Stimulated activated memory B cell treated with anti-CD40 and anti-IgM and Interleukin-4, amounts not matched to agents 10 μg/mL and 1 μg/mL and 100 μg/mL, for 72 hours (primary cell): ENCODE measurements around the gene CDH4.

Experiments
- ATAC-seq: fragments of 150-1000 bp; cut with Tn5 transposase; 2 replicates; pipeline ENCODE4 v1.10.0; 2021
- H3K27ac Mint-ChIP-seq: one replicate; pipeline ENCODE4 v1.8.0; 2022; ENCODE audit warnings: mild to moderate bottlenecking, mixed read lengths
- H3K27me3 Mint-ChIP-seq: one replicate; pipeline ENCODE4 v1.8.0; 2022; ENCODE audit warnings: mixed read lengths
- H3K36me3 Mint-ChIP-seq: one replicate; pipeline ENCODE4 v1.8.0; 2022; ENCODE audit warnings: mixed read lengths
- H3K4me1 Mint-ChIP-seq: one replicate; pipeline ENCODE4 v1.8.0; 2022; ENCODE audit warnings: mixed read lengths
- H3K4me3 Mint-ChIP-seq: one replicate; pipeline ENCODE4 v1.8.0; 2022; ENCODE audit warnings: mild to moderate bottlenecking, moderate library complexity, mixed read lengths
- H3K9me3 Mint-ChIP-seq: one replicate; pipeline ENCODE4 v1.8.0; 2022; ENCODE audit warnings: mixed read lengths

The CDH4 gene

DNA sequence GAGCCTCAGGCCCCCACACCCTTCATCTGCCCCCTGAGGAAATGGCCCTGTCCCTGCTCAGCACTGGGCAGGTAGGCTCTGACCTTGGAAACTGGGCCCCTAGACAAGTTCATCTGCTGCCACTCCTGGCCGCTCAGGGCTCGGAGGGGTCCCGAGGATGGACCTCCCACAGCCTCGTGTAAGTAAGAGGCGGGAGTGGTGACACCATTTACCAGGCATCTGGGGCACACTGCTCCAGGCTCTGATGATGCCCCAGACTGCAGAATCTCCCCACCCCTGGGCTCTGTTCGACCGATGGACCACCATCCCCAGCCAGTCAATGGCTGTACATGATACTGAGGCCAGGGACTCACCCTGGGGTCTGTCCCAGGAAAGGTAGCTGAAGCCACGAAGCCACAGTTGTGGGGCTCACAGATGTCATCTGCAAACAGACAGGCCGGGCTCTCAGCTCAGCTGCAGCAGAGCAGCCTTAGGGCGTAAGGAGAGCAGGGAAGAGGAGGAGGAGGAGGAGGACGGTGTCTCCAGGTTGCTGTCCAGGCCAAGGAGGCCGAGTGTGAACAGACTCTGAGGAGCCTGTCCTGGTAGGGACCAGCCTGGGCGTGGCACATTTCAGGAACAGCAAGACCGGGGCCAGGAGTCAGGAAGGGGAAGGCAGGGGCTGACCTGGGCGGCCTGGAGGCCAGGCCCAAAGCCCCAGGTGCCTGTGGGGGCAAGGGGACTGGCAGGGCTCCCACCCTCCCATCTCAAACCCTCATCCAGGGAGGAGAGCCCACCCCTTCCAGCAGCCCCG lies 513.2 kb downstream of the CDH4 start:
- Mint-ChIP-seq H3K36me3 (no peaks in the 10 kb centered on the region), H3K4me1 (no peaks in the 10 kb centered on the region), H3K27me3 (peaks cover 14% of the 10 kb centered on the region), H3K4me3 (no peak overlapping the region), H3K9me3 (no peaks in the 10 kb centered on the region), H3K27ac (no peak overlapping the region)
- no peak for ATAC-seq

DNA sequence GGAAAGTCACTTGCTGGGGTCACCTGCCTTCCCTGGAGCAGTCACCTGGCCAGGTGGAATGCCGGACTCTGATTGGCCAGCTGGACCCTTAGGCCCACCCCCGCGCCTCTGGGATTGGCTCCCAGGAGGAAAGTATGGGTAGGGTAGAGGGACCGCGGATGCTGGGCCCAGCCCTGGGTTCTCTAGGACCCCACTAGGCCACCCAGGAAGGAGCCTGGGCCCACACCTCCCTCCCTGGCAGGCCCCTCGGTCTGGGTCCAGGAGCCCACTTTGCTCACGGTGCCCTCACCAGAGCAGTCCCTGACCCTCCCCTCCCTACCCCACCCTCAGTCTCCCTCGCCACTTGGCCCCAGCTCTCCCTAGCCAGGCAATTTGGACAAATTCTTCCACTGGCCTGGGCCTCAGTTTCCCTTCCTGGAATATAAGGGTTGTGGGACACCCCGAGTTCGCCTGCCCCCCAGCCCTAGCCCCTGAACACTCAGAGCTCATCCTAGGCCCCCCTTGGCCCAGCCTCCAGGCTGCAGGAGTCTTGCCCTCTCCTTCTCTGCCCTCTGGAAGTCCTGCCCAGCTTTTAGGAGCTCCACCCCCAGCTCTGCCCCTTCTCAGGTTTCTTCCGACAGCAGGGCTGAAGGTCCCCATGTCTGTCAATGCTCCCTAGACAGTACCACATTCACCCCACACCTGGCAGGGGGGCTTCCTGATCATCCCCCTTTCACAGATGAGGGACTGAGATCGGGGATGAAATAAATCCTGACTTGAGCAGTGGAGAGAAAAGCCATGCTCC lies 514.0 kb downstream of the CDH4 start:
- no peak for ATAC-seq
- Mint-ChIP-seq H3K36me3 (no peaks in the 10 kb centered on the region), H3K27ac (no peak overlapping the region), H3K4me1 (no peaks in the 10 kb centered on the region), H3K4me3 (no peak overlapping the region), H3K9me3 (no peaks in the 10 kb centered on the region), H3K27me3 (peaks cover 14% of the 10 kb centered on the region)

DNA sequence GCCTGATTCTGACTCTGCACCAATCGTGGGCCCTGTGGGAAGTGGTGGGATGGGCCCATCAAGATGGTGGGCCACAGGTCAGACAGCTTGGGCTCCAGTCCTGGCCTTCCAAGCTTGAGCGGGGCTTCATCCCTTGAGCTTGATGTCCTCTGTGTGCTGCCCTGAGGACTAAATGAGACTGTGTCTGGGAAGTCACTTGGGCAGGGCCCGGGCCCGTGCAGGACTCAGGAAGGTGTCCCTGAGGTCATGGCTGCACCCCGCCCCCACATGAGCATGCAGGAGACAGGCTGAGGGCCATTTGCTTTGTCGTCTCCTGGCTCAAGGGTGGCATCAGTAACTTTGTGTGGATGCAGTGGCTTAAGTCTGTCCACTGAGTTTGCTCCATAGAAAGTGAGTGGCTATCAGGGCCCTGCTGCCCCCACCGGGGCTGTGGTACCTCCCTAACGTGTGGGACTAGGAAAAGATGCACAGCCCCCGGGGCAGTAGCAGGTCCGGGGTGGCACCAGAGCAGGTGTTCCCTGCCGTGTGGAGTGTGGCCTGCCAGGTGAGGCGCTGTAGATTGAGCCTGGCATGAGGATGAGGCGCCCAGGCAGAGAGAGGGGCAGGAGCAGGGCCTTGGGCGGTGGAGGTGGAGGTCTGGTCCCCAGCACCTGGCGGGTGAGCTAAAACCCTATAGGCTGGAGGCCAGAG lies 515.0 kb downstream of the CDH4 start:
- no peaks in the 10 kb centered on the region for H3K36me3 Mint-ChIP-seq
- ATAC-seq = no peak
- no peak overlapping the region for H3K27ac Mint-ChIP-seq
- H3K4me3 Mint-ChIP-seq = no peak overlapping the region
- H3K27me3 Mint-ChIP-seq = peaks cover 14% of the 10 kb centered on the region
- H3K9me3 Mint-ChIP-seq = no peaks in the 10 kb centered on the region
- H3K4me1 Mint-ChIP-seq = no peaks in the 10 kb centered on the region

DNA sequence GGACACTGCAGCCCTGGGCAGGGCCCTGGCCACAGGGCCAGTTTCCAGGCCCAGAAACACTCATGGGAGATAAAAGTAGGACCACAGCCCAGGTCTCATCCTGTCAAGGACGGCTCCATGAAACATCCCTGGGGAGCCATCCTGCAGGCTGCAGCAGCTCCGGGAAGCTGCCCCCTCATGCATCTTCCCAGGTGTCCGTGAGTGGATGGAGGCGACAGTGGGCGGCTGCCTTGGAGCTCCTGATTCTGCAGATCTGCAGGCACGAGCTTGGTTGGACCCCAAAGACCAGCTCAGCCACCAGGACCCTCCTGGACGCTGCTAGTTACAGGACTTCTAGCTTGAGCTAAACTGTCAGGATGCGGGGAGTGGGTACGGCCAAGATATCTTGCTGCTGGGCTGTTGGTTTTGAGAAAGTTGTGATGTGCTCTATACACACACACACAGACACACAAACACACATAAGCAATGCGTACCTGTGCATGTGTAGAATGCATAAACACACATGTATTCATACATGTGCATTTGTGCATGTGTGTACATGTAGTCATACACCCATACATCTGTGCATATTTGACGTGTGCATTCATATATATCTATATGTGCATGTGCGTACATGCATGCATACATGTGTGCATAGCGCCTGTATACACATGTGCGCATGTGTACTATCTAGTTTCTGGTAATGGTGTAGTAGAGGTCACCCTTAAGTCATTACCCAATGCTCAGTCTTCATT lies 515.9 kb downstream of the CDH4 start:
- Mint-ChIP-seq H3K36me3 (no peaks in the 10 kb centered on the region), H3K27ac (no peak overlapping the region), H3K27me3 (peaks cover 14% of the 10 kb centered on the region), H3K4me1 (no peaks in the 10 kb centered on the region), H3K9me3 (no peaks in the 10 kb centered on the region), H3K4me3 (no peak overlapping the region)
- ATAC-seq = no peak

DNA sequence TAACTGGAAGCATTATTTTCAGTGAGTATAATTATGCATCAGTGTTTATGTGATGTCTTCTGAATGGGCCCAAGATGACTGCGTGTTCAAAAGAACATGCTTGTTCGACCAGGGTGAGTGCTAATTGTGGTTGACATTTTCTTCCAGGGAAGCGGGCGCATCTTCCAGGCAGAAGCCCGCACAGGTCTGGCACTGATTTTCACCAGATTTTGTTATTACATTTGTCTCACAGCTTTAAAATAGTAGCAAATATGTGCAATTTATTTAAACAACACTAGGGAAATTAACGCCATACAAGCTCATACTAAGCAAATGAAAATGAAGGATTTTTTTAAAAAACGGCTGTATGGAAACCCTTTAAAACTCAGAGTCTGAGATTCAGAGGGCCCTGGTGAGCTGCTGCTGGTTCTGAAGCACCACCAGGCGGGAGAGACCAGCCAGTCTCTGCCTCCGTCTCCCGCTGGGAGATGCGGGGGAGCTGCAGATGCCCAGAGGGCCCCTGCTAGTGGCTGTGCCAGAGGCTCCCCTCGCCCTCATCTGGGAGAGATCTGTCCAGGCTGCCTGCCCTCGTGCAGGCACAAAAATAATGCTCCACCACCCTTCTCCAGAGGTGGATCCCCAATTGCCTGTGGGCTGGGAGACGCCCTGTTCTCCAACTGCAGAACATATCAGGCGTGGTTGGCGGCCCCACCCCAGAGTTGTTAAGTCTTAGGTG lies 516.7 kb downstream of the CDH4 start:
- H3K4me1 Mint-ChIP-seq = no peaks in the 10 kb centered on the region
- H3K9me3 Mint-ChIP-seq = no peaks in the 10 kb centered on the region
- peaks cover 14% of the 10 kb centered on the region for H3K27me3 Mint-ChIP-seq
- no peaks in the 10 kb centered on the region for H3K36me3 Mint-ChIP-seq
- no peak for ATAC-seq
- no peak overlapping the region for H3K27ac Mint-ChIP-seq
- no peak overlapping the region for H3K4me3 Mint-ChIP-seq

DNA sequence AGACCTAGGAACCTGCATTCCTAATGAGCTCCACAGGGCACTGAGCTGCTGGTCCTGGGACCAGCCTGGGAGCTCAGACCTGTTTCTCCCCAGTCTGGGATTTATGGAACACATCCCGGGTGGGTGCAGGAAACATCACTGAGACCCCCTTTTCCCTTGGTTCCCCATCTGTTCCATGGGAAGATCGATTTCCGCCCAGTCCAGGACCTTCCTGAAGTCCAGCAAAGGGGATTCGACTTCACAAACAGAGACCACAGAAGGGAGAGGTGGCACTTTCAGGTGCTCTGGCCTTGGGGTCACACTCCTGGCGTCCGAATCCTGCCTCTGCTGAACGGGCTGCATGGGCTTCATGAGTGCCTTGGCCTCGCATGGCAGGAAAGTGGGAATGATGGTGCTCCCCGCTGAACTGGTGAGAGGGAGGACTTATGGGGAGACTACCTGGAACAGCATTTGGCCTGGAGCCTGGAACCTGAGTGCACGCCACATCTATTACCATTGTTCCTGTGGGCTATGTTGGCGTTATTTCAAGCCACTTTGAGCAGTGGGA lies 517.3 kb downstream of the CDH4 start:
- no peak for ATAC-seq
- H3K27me3 Mint-ChIP-seq = peaks cover 14% of the 10 kb centered on the region

DNA sequence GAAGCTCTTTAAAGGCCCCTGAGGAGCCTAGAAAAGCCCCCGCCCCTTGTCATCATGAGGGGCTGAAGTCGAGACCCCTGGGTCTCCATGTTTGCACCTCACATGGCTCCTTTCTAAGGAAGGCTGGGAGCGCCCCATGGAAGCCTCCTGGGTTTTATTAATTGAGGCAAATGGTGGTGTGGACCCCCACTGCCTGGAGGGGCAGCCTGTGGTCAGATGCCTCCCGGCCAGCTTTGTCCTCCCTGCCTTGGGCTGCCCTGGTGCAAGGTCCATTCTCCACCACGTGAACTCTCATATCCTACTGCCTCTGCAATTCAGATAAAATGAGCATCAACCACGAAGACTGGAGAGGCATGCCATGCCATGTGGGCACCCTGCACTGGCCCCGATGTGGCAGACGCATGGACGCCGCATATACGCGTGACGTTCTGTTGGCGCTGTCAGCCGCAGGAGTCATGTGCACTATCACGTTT lies 518.1 kb downstream of the CDH4 start:
- H3K27ac Mint-ChIP-seq = no peak overlapping the region
- H3K4me3 Mint-ChIP-seq = no peak overlapping the region
- peaks cover 14% of the 10 kb centered on the region for H3K27me3 Mint-ChIP-seq
- no peaks in the 10 kb centered on the region for H3K36me3 Mint-ChIP-seq
- no peaks in the 10 kb centered on the region for H3K4me1 Mint-ChIP-seq
- no peaks in the 10 kb centered on the region for H3K9me3 Mint-ChIP-seq
- ATAC-seq = no peak

More for the DNA sequence above, 517.3 kb downstream of the CDH4 start:
- no peaks in the 10 kb centered on the region for H3K36me3 Mint-ChIP-seq
- H3K4me1 Mint-ChIP-seq = no peaks in the 10 kb centered on the region
- H3K4me3 Mint-ChIP-seq = no peak overlapping the region
- no peaks in the 10 kb centered on the region for H3K9me3 Mint-ChIP-seq
- no peak overlapping the region for H3K27ac Mint-ChIP-seq

DNA sequence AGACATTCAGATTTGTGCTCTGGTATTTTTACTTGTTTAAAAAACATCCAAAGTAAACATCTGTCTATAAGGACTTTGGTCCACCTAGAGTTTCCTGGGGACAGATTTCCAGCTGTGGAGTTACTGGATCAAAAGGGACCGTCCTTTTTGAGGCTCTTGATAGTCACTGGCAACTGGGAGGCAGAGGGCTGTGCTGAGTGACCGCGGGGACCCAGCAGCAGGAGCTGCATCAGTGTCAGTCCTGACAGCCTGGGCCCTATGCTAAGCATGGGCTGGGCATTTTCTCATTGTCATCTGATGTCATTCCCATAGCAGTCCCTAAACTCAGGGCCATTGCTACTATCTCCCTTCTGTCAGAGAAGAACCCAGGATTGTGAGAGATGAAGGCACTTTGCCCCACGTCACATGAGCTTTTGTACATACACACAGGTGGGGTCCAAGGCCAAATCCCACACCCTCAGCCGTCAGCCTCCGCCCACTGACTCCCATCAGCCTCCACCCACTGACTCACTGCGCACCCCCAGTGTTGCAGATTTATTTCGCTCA lies 519.8 kb downstream of the CDH4 start:
- no peak for ATAC-seq
- Mint-ChIP-seq H3K27me3 (peaks cover 5% of the 10 kb centered on the region), H3K4me1 (no peaks in the 10 kb centered on the region), H3K27ac (no peak overlapping the region), H3K36me3 (no peaks in the 10 kb centered on the region), H3K4me3 (no peak overlapping the region), H3K9me3 (no peaks in the 10 kb centered on the region)

DNA sequence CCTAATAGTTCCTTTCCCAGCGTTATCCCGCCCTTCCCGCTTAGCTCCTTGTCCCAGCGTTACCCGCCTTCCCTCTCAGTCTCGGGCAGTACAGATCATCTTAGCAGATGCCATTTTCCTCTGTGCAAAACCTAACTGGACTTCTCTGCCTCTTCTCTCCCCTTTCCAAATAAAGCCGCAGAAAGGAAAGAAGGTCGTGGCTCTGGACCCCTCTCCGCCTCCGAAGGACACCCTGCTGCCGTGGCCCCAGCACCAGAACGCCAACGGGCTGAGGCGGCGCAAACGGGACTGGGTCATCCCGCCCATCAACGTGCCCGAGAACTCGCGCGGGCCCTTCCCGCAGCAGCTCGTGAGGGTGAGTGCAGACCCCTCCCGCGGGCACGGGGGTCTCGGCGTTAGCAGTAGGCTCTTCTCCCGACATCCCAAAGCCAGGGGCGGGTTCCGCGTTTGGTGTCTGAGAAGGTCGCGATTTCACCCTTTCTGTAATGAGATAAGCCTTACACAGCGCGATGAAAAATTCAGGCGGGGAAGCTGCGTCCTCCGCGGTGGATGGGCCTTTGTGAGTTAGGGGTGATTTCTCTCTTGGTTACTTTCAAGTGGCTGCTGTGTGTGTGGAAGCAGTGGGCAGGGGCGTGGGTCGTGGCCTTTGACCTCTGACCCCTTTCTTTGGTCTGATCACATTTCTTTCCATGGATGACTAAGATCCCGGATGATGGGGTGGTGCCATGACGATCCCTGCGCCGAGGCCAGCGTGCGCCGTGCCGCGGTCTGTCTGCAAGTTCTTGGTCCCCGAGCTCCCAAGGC lies 521.0 kb downstream of the CDH4 start:
- Mint-ChIP-seq H3K27ac (no peak overlapping the region), H3K9me3 (peaks cover 1% of the 10 kb centered on the region), H3K4me3 (no peak overlapping the region), H3K36me3 (no peaks in the 10 kb centered on the region), H3K27me3 (no peaks in the 10 kb centered on the region), H3K4me1 (no peaks in the 10 kb centered on the region)
- no peak for ATAC-seq

DNA sequence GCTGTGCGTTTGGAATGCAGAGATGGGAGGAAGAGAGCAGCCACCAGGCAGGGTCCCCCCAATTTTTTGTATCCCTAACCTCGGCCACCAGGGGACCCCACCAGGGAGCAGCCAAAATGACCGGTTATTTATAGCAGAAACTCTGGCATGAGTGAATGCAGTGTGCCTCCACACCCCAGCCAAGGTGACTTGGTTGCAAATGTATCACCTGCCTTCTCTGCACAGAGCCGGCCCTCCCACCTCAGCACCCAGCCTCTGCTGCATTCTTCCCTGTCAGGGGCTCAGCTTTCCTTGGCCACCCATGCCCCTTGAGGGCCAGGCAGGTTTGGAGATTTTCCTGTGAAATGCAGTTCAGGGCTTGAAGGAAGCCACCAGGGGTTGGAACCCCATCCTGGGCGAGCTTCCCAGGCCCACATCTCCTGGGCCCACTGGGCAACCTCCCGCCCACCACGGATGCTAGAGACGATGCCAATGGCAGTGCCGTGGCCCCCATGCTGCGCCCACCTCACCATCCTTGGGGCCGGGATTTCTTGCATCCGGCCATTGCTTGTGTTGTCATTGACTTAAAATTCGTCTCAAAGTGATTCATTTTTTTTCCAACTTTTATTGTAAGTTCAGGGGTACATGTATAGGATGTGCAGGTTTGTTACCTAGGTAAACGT lies 522.0 kb downstream of the CDH4 start:
- Mint-ChIP-seq H3K36me3 (no peaks in the 10 kb centered on the region), H3K4me1 (no peaks in the 10 kb centered on the region), H3K27ac (no peak overlapping the region), H3K4me3 (no peak overlapping the region), H3K27me3 (no peaks in the 10 kb centered on the region), H3K9me3 (peaks cover 3% of the 10 kb centered on the region)
- ATAC-seq = no peak

DNA sequence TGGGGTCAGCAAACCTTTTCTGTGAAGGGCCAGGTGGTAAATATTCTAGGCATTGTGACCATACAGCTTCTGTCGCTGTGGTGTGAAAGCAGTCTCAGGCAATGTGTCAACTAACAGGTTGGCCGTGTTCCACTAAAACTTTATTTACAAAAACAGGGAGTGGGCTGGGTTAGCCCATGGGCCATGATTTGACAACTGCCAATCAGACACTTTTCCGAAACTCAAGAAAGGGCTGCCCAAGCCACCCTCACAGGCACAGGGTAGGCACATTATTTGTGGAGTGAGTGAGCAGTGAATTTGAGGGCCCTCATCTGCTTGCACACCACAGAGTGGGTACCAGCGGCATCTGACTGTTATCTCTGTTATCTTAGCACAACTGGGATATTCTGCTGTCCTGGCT lies 523.4 kb downstream of the CDH4 start:
- Mint-ChIP-seq H3K4me1 (no peaks in the 10 kb centered on the region), H3K27me3 (no peaks in the 10 kb centered on the region), H3K9me3 (peaks cover 3% of the 10 kb centered on the region), H3K36me3 (no peaks in the 10 kb centered on the region), H3K4me3 (no peak overlapping the region), H3K27ac (no peak overlapping the region)
- no peak for ATAC-seq

DNA sequence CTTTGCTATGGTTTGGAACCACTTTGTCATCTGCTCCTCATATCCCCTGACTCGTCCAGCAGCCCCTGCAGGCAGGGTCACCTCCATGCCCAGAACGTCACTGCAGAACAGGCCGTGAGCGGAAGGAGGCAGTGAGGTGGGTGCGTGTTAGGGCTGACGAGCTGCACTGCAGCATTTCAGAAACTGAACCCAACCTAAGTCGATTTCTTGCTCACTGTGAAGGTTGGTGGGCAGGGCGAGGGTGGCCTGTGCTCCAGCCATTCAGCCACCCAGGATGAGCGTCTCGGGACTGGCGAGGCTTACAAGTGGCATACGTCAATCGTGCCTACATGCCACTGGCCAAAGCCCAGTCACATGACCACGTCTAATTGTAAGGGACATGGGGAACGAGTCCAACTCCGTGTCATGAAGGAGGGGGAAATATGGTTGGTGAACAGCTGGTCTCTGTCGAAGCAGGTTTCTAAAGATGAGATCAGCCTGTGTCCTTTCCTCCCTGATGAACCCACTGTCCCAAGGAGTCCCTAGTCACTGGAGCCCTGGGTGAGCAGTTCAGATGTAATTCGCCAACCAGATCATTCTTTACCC lies 524.5 kb downstream of the CDH4 start:
- no peak for ATAC-seq
- Mint-ChIP-seq H3K4me3 (no peak overlapping the region), H3K9me3 (peaks cover 14% of the 10 kb centered on the region), H3K27ac (no peak overlapping the region), H3K36me3 (no peaks in the 10 kb centered on the region), H3K27me3 (no peaks in the 10 kb centered on the region), H3K4me1 (no peaks in the 10 kb centered on the region)
